Inflammatory macrophage treated with lipopolysaccharide for 1 hour (primary cell): ENCODE measurements around the gene KRTAP10-5.
A peak's percentile ranks its signal among the peaks of the same experiment; 100 is the strongest.
"Not testable (repeated sequence)": the region's sequence is repeated elsewhere in the genome, so short reads cannot be mapped to it uniquely, and the experiment has no call there.

Experiments used
- DNase-seq, 2 donors: peaks; one replicate each; pipeline ENCODE4 v3.0.0-alpha.2; 2020 to 2022

Gene KRTAP10-5

DNA sequence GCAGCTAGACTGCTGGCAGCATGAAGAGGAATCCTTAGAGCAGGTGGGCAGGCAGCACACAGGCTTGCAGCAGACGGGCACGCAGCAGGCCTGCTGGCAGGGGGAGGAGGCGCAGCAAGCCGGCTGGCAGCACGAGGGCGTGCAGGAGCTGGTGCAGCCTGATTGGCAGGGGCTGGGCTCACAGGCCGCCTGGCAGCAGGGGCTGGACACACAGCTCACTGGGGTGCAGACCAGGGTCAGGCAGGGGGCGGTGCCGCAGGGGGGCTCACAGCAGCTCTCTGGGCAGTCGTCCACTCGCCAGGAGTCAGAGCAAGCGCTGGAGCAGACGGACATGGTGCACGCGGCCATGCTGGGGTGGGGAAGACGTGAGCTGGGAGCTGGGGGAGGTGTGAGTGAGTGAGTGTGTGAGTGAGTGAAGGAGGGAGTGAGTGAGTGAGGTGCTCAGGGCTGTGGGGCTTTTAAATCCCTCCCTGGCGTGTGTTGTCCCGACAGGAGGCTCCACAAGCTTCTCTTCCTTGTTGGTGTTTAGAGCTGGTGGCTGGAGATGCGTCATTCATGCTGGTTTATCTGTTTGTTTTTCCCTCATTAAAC is at the start of gene KRTAP10-5:
TSS of gene KRTAP10-5 (minus strand) at position 374 of the 591 bp plus-strand sequence. CDS start at position 348, 26 bp downstream.
- not testable (repeated sequence) for DNase-seq

GRCh38 chr21:44628707-44629391 is 48.4 kb upstream of the KRTAP10-5 start:
- no peak for DNase-seq

DNA sequence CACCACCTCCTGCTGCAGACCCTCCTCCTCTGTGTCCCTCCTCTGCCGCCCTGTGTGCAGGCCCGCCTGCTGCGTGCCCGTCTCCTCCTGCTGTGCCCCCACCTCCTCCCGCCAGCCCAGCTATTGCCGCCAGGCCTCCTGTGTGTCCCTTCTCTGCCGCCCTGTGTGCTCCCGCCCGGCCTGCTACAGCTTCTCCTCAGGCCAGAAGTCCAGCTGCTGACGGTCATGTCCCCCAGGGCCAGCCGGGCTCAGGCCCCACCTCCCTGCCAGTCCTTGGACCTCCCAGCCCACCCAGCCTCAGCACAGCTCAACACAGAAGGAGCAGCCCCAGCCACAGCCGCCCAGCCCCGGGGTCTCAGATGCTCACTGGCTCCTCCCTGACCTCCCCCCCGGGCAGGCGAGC is 47.4 kb upstream of the KRTAP10-5 start:
- DNase-seq, result not testable (repeated sequence)

GRCh38 chr21:44627181-44627822 is 46.9 kb upstream of the KRTAP10-5 start:
- DNase-seq, result not testable (repeated sequence)

- DNase-seq, result no peak
Observed at GRCh38 chr21:44626673-44627143, 46.3 kb upstream of the KRTAP10-5 start, which contains the start of gene KRTAP10-9. TSS of gene KRTAP10-9 (plus strand) at chr21:44627093. CDS start at chr21:44627172, 79 bp downstream.

DNA sequence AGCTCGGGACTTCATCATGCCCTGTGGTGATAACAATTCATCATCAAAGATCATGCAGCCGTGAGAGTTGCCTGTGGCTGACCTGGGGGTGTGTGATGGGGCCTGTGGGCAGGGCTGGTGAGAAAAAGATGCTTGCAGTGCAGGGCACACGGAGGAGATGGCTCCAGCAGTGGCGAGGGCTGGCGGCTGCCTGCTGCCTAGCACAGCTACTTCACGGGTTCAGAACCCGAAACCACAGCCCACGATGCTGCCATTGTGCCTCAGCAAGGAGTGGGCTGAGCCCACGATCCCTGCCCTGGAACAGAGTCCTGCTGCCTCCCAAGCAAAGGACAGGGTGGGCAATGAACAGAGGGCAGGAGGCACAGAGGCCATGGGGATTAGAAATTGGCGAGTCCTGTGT is 45.9 kb upstream of the KRTAP10-5 start:
- DNase-seq, result no peak

DNA sequence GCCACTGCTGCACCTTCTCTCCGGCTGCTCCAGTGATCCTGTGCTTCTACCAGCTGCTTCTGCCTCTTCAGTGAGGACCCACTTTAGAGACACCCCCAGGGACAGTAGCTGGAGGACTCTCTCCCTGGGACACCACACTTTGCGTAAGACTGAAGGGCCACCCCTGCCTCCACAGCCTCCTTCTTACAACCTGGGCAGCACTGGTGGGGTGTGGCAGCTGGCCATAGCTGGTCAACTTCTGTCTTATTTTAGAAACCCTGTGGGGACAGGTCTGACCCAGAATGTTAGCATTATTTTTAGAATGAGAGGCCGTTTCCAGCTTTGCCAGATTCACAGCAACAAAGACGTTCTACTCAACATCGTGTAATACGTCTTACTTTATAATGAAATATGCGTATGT is 45.4 kb upstream of the KRTAP10-5 start:
- no peak for DNase-seq

- DNase-seq, result no peak
Observed at GRCh38 chr21:44623575-44623974, 43.2 kb upstream of the KRTAP10-5 start.

DNA sequence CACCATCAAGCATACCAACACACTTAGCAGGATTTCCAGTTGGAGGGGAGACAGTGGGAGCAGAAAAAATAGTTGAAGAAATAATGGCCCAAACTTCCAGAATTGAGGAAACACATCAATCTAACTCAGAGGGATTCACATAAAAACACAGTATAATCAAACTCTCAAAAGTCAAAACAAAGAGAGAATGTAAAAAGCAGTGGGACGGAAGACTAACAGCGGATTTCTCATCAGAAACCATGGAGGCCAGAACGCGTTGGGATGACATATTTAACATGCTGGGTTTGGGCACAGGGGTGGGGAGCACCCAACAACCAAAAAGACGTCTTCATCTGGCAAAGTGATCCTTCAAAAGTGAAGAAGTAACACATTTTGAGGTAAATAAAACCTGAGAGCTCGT is 39.5 kb upstream of the KRTAP10-5 start:
- DNase-seq, result no peak

- no peak for DNase-seq
Observed at GRCh38 chr21:44618909-44619308, 38.5 kb upstream of the KRTAP10-5 start.

DNA sequence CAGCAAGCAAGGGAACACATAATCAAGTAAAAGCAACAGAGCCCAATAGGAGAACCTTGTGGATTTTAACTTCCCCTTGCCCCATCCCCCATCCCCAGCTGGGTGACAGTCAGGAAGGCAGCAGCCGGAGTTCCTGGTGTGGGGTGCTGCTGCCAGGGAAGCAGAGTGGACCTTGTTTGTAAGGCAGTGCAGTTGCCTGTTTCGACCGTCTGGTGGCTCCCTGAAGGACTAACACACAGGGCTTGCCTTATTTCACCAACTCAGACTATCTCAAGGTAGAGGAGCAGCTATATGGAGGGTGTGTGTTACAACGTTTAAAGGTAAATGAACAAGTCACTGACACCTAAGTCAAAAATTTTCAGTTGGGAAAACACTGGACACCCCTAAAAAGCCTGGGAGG is 38.1 kb upstream of the KRTAP10-5 start:
- DNase-seq, result peak in 1 of 2 donors; percentile 8

GRCh38 chr21:44617071-44617501 is 36.7 kb upstream of the KRTAP10-5 start:
- DNase-seq, result no peak

DNA sequence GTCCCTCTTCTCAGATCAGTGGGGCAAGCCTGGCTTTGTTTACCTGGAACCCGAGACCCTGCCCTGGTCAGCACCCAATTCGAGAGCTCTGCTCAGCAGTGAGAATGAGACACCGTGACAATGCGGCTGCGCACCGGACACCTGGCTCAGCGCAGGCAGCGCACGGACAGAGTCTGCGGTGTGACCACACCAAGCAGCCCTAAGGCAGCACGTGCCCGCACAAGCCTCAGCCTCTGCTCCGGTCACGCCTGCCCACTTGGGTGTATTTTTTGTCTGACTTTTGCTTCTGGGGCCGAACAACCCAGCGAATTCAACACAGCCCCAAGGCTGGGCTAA is 36.2 kb upstream of the KRTAP10-5 start:
- DNase-seq, result no peak

DNA sequence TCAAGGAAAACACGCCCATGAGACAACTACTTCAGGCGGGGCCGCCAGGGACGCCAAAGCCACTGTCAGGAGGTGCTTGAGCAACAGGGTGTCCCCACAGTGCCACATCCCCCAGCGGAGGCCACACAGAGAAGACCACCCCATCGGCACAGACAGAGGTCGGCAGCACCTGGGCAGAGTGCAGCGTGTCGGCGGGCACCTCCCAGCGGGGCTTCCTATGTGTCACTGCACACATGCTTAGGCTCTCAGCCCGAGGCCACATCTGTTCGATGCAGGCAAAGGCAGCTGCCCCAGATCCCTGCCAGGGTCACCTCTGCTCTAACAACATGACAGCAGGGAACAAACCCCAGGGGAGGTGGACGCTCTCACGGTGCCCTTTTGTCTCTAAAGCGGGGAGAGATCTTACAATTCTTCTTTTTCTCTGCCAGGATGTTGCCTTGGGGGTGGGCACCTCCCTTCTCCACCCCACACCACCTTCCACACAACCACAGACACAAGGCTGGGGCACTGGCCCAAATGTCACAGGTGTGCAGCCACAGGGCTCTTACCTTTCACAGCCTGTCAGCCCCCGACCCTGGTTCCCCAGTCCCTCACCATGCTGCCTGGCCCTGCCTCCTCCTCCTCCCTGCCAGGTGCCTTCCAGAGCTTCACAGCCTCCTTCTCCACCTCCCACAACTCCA is 35.6 kb upstream of the KRTAP10-5 start:
- DNase-seq, result no peak

- DNase-seq, result no peak
Observed at GRCh38 chr21:44615466-44615865, 35.1 kb upstream of the KRTAP10-5 start.

DNA sequence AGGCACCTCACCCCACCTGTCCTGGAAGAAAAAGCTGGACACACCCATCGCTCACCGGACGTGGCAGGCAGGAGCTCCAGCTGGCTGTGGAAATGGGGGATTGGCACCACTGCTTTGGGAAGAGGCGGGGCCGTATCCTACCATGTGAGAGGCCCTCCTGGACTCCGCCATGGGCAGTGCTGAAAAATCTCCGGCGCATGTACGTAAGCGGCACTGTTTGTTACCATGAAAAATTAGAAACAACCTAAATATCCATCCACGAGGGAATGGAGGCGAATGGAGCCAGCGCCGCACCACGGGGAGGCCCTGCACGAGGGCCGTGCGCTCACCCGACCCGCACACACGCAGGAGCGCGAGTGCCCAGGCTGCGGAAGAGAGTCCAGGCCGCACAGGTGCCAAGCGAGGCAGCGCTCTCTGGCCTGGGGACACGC is 34.6 kb upstream of the KRTAP10-5 start:
- no peak for DNase-seq

GRCh38 chr21:44614161-44614631 is 33.8 kb upstream of the KRTAP10-5 start:
- no peak for DNase-seq

- DNase-seq, result no peak
Observed at GRCh38 chr21:44613386-44614155, 33.2 kb upstream of the KRTAP10-5 start.

DNA sequence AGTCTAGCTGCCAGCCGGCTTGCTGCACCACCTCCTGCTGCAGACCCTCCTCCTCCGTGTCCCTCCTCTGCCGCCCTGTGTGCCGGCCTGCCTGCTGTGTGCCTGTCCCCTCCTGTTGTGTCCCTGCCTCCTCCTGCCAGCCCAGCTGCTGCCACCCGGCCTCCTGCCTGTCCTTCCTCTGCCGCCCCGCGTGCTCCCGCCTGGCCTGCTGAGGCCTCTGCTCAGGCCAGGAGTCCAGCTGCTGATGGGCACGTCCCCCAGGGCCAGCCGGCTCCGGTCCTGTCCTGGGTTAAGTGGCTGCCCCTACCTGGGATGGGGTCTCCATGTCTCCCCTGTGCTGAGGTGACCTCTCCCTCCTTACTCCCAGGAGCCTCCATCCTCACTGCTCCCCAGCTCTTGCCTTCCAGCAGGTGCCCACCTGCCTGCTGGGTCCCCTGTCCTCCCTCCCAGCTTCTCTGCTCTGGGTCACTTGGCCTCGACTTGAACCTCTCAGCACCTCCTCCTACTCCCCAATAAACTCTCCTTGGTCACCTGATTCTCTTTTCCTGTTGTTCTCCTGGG is 32.3 kb upstream of the KRTAP10-5 start:
- DNase-seq, result no peak

DNA sequence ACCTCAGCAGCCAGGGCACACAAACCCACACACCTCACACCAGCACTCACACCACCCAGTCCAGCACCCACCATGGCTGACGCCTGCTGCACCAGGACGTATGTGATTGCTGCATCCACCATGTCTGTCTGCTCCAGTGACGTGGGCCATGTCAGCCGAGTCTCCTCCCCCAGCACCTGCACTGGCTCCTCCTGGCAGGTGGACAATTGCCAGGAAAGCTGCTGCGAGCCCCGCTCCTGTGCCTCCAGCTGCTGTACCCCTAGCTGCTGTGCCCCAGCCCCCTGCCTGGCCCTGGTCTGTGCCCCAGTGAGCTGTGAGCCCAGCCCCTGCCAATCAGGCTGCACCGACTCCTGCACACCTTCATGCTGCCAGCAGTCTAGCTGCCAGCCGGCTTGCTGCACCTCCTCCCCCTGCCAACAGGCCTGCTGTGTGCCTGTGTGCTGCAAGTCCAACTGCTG is 31.7 kb upstream of the KRTAP10-5 start, which contains the start of gene KRTAP10-8:
TSS of gene KRTAP10-8 (plus strand) at position 51 of the 458 bp plus-strand sequence. CDS start at position 73, 22 bp downstream.
- DNase-seq, result no peak

DNA sequence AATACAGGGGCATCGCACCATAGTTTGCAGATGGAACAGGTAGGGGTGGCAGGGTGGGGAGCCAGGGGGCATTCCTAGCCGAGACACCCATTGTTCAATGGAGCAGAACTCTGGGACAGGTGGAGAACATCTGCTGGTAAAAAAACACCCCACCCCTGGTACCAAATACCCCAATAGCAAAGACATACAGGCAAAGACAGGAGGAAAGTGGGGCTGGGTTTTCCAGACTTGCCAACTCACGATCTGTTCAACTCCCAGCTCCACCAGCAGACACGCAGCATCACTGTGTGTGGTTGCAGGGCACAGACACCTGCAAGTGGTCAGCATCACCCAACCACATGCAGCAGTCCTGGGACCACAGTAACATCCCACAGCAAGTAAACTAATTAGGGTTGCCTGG is 31.1 kb upstream of the KRTAP10-5 start:
- DNase-seq, result no peak
